GM12874 (cell line): Measurements from ENCODE around the gene SORL1.

Experiments
- CTCF ChIP-seq: IDR thresholded peaks from 2 replicates; pipeline ENCODE4 v1.5.1; 2011; ENCODE audit warnings: low read depth, mild to moderate bottlenecking, control low read depth, low read length, moderate library complexity; ENCODE audit not compliant: insufficient read depth

The SORL1 gene

GRCh38 chr11:121608545-121609098 is 156.5 kb downstream of the SORL1 start:
- no peak for TF ChIP-seq CTCF

GRCh38 chr11:121610706-121611105 is 158.6 kb downstream of the SORL1 start:
- TF ChIP-seq CTCF = no peak

GRCh38 chr11:121611242-121611641 is 159.1 kb downstream of the SORL1 start:
- TF ChIP-seq CTCF = no peak

- no peak for TF ChIP-seq CTCF
Observed at GRCh38 chr11:121613724-121614123, 161.6 kb downstream of the SORL1 start.

- no peak for TF ChIP-seq CTCF
Observed at GRCh38 chr11:121614636-121615240, 162.6 kb downstream of the SORL1 start.

GRCh38 chr11:121615501-121615900 is 163.4 kb downstream of the SORL1 start:
- no peak for TF ChIP-seq CTCF

- no peak for TF ChIP-seq CTCF
Observed at GRCh38 chr11:121618516-121618915, 166.4 kb downstream of the SORL1 start.
